Astrocyte of the cerebellum (primary cell): ENCODE measurements around the gene KRT14.

Experiments
- DNase-seq: peaks from one replicate; pipeline ENCODE4 v3.0.0-alpha.2; 2011; ENCODE audit warnings: low read depth
- H3K4me3 ChIP-seq: 2 replicates; pipeline ENCODE4 v1.5.1; 2011; ENCODE audit warnings: mild to moderate bottlenecking, low read depth, low read length, moderate library complexity
- CTCF ChIP-seq: IDR thresholded peaks from 2 replicates; pipeline ENCODE4 v1.5.1; 2012; ENCODE audit warnings: low read length, low read depth, moderate library complexity, mild to moderate bottlenecking; ENCODE audit errors: missing control alignments
- in situ Hi-C: cut with HindIII; loops from 2 replicates; pipeline ENCODE4 v1.10.0; 2017; ENCODE audit warnings: low sequenced_read_pairs

Gene KRT14

GRCh38 chr17:41600318-41600717 is 13.6 kb upstream of the KRT14 start:
- TF ChIP-seq CTCF, result no peak
- no peak for DNase-seq
- H3K4me3 ChIP-seq, result no peak overlapping the region
- in situ Hi-C loops, result no loop called here

DNA sequence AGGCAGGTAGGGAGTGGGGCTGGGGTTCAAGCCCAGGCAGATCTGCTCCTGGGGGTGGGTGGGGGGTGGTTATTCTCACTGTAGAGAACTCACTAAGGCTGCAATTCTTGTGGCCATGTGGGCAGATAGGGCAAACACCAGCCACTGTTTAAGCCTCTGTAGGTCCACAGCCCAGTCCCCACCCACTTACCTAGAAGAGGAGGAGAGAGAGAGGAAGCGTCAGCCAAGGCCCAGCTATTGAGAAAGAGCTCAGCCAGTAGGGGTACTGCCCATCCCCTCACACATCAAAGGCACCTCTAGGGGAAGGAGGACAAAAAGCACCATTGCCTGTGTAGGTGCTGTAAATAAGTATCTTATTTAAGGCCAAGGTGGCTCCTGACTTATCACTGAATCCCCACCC is 13.0 kb upstream of the KRT14 start:
- no peak for DNase-seq
- in situ Hi-C loops, result no loop called here
- no peak for TF ChIP-seq CTCF
- H3K4me3 ChIP-seq, result no peak overlapping the region

DNA sequence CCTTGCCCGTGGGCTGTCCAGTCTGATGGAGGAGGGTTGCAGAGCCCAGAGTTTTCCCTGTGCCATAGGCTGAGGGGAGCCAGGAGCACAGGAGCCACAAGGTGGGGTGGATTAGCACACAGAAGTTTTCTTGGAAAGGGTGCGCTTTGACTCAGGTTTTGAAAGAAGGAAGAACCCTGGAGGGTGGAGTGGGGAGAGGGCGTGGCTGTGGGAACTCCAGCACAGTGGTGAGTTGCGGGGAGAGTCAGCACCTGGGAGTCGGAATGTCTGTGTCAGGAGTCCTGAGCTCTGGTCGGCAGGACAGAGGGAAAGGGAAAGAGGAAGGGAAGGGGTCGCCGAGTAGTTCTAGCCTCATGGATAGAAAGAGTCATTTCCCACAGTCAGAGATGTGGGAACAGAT is 8.9 kb upstream of the KRT14 start:
- no peak for TF ChIP-seq CTCF
- in situ Hi-C loops, result no loop called here
- DNase-seq, result no peak
- no peak overlapping the region for H3K4me3 ChIP-seq

DNA sequence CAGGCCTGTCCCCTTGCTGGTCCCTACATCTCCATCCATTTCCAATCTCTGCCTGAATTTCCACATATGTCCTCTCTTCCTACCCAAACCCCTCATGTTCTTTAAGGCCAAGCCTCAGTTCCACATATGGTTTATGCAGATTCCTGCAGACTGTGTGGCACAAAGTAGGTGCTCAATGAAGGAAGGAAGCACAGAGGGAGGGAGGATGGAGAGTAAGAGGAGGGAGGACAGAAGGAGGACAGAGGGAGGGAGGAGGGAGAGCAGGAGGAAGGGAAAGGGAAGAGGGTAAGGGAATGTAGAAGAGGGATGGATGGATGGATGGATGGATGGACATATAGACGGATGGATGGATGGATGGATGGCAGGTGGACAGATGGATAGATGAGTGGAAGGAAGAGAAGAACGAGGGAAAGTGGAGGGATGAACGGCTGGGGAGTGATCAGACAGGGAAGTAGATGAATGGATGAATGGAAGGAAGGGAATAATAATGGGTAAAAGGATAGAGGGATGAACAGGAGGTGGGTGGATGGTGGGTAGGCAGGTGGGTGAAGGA is 7.7 kb upstream of the KRT14 start:
- in situ Hi-C loops, result no loop called here

GRCh38 chr17:41593306-41593981 is 6.7 kb upstream of the KRT14 start:
- in situ Hi-C loops, result no loop called here
- no peak overlapping the region for H3K4me3 ChIP-seq
- no peak for TF ChIP-seq CTCF
- no peak for DNase-seq

More for the DNA sequence above, 7.7 kb upstream of the KRT14 start:
- no peak overlapping the region for H3K4me3 ChIP-seq
- TF ChIP-seq CTCF, result no peak
- no peak for DNase-seq

GRCh38 chr17:41592601-41593305 is 6.1 kb upstream of the KRT14 start:
- H3K4me3 ChIP-seq, result no peak overlapping the region
- DNase-seq, result no peak
- TF ChIP-seq CTCF, result no peak
- in situ Hi-C loops, result no loop called here
